ENCODE data around the gene PABPC4L. TPM values are rescaled to one million over a fixed set of nuclear protein-coding genes. Genes with fewer than 3 reads are reported as not detected.

PABPC4L gene
- total and polyA plus RNA-seq, 2 of the 4 experiments (the other 2 are of a cell fraction), result 0.26 to 0.72 TPM

DNA sequence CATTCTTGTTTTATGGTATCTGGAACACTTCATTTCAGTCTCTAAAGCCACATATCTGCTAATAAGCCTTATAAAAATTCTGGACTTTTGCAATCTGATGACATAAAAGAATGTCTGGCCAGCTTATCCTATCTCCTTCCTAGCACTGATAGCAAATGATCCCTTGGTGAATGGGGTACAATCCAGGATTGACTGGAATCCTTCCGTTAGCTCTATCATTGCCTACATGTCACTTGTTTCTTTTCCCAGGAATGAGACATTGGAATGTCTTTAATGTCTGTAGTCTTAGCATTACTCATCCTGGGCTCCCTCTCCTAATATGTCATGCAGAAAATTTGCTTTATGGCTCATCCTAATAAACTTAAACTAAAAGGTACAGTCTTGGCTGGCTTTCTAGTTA, 14.8 kb upstream of the PABPC4L start:
- dilution Hi-C loops (cut with HindIII; ENCODE audit: low sequenced_read_pairs, unreplicated experiment) (no loop called here), intact Hi-C loops (cut with micrococcal nuclease) (no loop called here), in situ Hi-C loops (cut with MboI; ENCODE audit: low sequenced_read_pairs) (no loop called here)
- Histone ChIP-seq H3K23ac (ENCODE audit: low read depth, low read length) (no peak overlapping the region), H4K20me1 (ENCODE audit: insufficient read depth, low read length) (no peaks in the 10 kb centered on the region), H4K91ac (ENCODE audit: insufficient read depth, low read depth, low read length) (no peak overlapping the region), H2BK5ac (ENCODE audit: low read depth, low read length, poor library complexity, severe bottlenecking) (no peak overlapping the region), H4K8ac (ENCODE audit: low read depth in 2 of 2, low read length in 2 of 2) (no peak overlapping the region), H3K27me3 (ENCODE audit: control insufficient read depth, insufficient read depth, low read length) (no peaks in the 10 kb centered on the region), H2AFZ (replicated peaks; ENCODE audit: low read length, poor library complexity) (no peak overlapping the region), H3K79me1 (ENCODE audit: low read depth in 1 of 2, low read length in 2 of 2) (no peaks in the 10 kb centered on the region), H2AK9ac (replicated peaks; ENCODE audit: low read depth, low read length, poor library complexity) (no peak overlapping the region), H3K27ac (ENCODE audit: insufficient read depth, low read length) (no peak overlapping the region), H3K56ac (ENCODE audit: extremely low read depth, insufficient read depth, low read length) (no peak overlapping the region), H2AK5ac (ENCODE audit: low read depth, low read length) (no peak overlapping the region), H3K4ac (ENCODE audit: low read depth, low read length) (no peak overlapping the region), H2BK20ac (ENCODE audit: low read depth, low read length) (no peak overlapping the region), H3K18ac (ENCODE audit: low read depth, low read length) (no peak overlapping the region), H4K5ac (ENCODE audit: low read depth, low read length) (no peak overlapping the region), H3K4me3 (ENCODE audit: insufficient read depth, low read depth, low read length) (no peak overlapping the region), H3K4me2 (ENCODE audit: low read depth, low read length) (no peak overlapping the region), H3K36me3 (ENCODE audit: control insufficient read depth, insufficient read depth, low read length) (no peaks in the 10 kb centered on the region), H3K14ac (replicated peaks; ENCODE audit: low read depth, low read length) (no peak overlapping the region), H2BK120ac (ENCODE audit: low read depth, low read length) (no peak overlapping the region), H3K9ac (ENCODE audit: low read depth, low read length) (no peak overlapping the region), H2BK15ac (ENCODE audit: low read depth, low read length) (no peak overlapping the region), H3K4me1 (ENCODE audit: control insufficient read depth, insufficient read depth, low read length) (no peaks in the 10 kb centered on the region), H3K9me3 (ENCODE audit: control insufficient read depth, insufficient read depth, low read length) (peaks cover 2% of the 10 kb centered on the region; the same call in 1 of the 2 replicates), H3K9me1 (ENCODE audit: insufficient read depth, low read length) (no peaks in the 10 kb centered on the region)
- BruUV-seq (replicated peaks), result no TSS peak
- CTCF ChIA-PET, result no interaction called here
- no CpG with 5 or more reads among the region's 1 CpG for WGBS, 2 experiments (ENCODE audit: extremely low coverage in 2 of 2, insufficient read length in 1 of 2)
- TF ChIP-seq RFX5 (IDR thresholded peaks at IDR 0.05; ENCODE audit: low read depth, low read length), result no peak
- no peak for TF ChIP-seq RCOR1 (IDR thresholded peaks at IDR 0.05; ENCODE audit: insufficient replicate concordance, low read length)
- TF ChIP-seq MAZ (IDR thresholded peaks at IDR 0.05; ENCODE audit: borderline replicate concordance, low read depth, low read length), result no peak
- TF ChIP-seq CHD1 (IDR thresholded peaks at IDR 0.05; ENCODE audit: low read depth, low read length), result no peak
- TF ChIP-seq RAD21 (IDR thresholded peaks at IDR 0.05; ENCODE audit: low read length), result no peak
- TF ChIP-seq CEBPB (IDR thresholded peaks at IDR 0.05; ENCODE audit: low read depth, low read length), result no peak
- TF ChIP-seq, protein P1, sequence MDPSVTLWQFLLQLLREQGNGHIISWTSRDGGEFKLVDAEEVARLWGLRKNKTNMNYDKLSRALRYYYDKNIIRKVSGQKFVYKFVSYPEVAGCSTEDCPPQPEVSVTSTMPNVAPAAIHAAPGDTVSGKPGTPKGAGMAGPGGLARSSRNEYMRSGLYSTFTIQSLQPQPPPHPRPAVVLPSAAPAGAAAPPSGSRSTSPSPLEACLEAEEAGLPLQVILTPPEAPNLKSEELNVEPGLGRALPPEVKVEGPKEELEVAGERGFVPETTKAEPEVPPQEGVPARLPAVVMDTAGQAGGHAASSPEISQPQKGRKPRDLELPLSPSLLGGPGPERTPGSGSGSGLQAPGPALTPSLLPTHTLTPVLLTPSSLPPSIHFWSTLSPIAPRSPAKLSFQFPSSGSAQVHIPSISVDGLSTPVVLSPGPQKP (IDR thresholded peaks at IDR 0.05; ENCODE audit: borderline replicate concordance, low read depth, low read length), result no peak
- TF ChIP-seq, protein P2, sequence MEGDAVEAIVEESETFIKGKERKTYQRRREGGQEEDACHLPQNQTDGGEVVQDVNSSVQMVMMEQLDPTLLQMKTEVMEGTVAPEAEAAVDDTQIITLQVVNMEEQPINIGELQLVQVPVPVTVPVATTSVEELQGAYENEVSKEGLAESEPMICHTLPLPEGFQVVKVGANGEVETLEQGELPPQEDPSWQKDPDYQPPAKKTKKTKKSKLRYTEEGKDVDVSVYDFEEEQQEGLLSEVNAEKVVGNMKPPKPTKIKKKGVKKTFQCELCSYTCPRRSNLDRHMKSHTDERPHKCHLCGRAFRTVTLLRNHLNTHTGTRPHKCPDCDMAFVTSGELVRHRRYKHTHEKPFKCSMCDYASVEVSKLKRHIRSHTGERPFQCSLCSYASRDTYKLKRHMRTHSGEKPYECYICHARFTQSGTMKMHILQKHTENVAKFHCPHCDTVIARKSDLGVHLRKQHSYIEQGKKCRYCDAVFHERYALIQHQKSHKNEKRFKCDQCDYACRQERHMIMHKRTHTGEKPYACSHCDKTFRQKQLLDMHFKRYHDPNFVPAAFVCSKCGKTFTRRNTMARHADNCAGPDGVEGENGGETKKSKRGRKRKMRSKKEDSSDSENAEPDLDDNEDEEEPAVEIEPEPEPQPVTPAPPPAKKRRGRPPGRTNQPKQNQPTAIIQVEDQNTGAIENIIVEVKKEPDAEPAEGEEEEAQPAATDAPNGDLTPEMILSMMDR (conservative IDR thresholded peaks at IDR 0.05; ENCODE audit: low read depth, low read length), result no peak
- no peak for TF ChIP-seq SMC3 (IDR thresholded peaks at IDR 0.05; ENCODE audit: low read depth, low read length)
- TF ChIP-seq FOS (IDR thresholded peaks at IDR 0.05; ENCODE audit: low read depth, low read length), result no peak
- TF ChIP-seq, protein P3, sequence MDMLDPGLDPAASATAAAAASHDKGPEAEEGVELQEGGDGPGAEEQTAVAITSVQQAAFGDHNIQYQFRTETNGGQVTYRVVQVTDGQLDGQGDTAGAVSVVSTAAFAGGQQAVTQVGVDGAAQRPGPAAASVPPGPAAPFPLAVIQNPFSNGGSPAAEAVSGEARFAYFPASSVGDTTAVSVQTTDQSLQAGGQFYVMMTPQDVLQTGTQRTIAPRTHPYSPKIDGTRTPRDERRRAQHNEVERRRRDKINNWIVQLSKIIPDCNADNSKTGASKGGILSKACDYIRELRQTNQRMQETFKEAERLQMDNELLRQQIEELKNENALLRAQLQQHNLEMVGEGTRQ (IDR thresholded peaks at IDR 0.05; ENCODE audit: low read depth, low read length), result no peak
- TF ChIP-seq MXI1 (IDR thresholded peaks at IDR 0.05; ENCODE audit: borderline replicate concordance, low read depth, low read length), result no peak
- TF ChIP-seq BHLHE40 (IDR thresholded peaks at IDR 0.05; ENCODE audit: low read depth, low read length), result no peak
- peak; percentile 54 for ATAC-seq (ENCODE audit: low read depth)
- DNase-seq, result peak; percentile 20
- POLR2A ChIA-PET (ENCODE audit: unreplicated experiment), result no interaction called here

All from IMR-90 (cell line).